Neural cell (in vitro differentiated cells): Measurements from ENCODE around the gene KCNK13. TPM values are rescaled to one million over a fixed set of nuclear protein-coding genes. Genes with fewer than 3 reads are reported as not detected.

Experiments used
- H2AFZ ChIP-seq: fragments of 200-600, 300-800 bp; sonication (generic), shearing (Covaris generic); 2 replicates; pipeline ENCODE4 v1.6.0; 2014; ENCODE audit warnings: low read depth, mild to moderate bottlenecking, antibody characterized with exemption, low read length, moderate library complexity
- H3F3A ChIP-seq: fragments of 200-600 bp; shearing (Covaris generic); 2 replicates; pipeline ENCODE4 v1.6.1; 2016; ENCODE audit warnings: mild to moderate bottlenecking, moderate library complexity, mixed read lengths, antibody characterized with exemption, low read length; ENCODE audit not compliant: insufficient read depth, poor library complexity, severe bottlenecking
- H3K27ac ChIP-seq: fragments of 200-600, 300-800 bp; sonication (generic), shearing (Covaris generic); 2 replicates; pipeline ENCODE4 v1.5.1; 2014; ENCODE audit warnings: mild to moderate bottlenecking, low read length, moderate library complexity
- H3K27me3 ChIP-seq: fragments of 300-800, 200-600 bp; sonication (generic), shearing (Covaris generic); 2 replicates; pipeline ENCODE4 v1.6.0; 2014; ENCODE audit warnings: mild to moderate bottlenecking, low read depth, low read length, moderate library complexity; ENCODE audit not compliant: insufficient read depth
- H3K36me3 ChIP-seq: fragments of 300-800, 200-600 bp; sonication (generic), shearing (Covaris generic); 2 replicates; pipeline ENCODE4 v1.5.1; 2014; ENCODE audit warnings: mild to moderate bottlenecking, antibody characterized with exemption, low read length, moderate library complexity; ENCODE audit not compliant: insufficient read depth
- H3K4me2 ChIP-seq: fragments of 300-800, 200-600 bp; sonication (generic), shearing (Covaris generic); 2 replicates; pipeline ENCODE4 v1.6.0; 2014; ENCODE audit warnings: mild to moderate bottlenecking, low read length
- H3K4me3 ChIP-seq: fragments of 300-800, 200-600 bp; sonication (generic), shearing (Covaris generic); 2 replicates; pipeline ENCODE4 v1.5.1; 2014; ENCODE audit warnings: mild to moderate bottlenecking, low read length, moderate library complexity
- H3K79me2 ChIP-seq: fragments of 200-600 bp; shearing (Covaris generic); replicated peaks from 2 replicates; pipeline ENCODE4 v1.6.0; 2014; ENCODE audit warnings: mild to moderate bottlenecking, low read length, moderate library complexity; ENCODE audit not compliant: insufficient read depth
- H3K9ac ChIP-seq: fragments of 300-800, 200-600 bp; sonication (generic), shearing (Covaris generic); 2 replicates; pipeline ENCODE4 v1.6.1; 2016; ENCODE audit warnings: mild to moderate bottlenecking, low read length, mixed read lengths
- H3K9me2 ChIP-seq: fragments of 200-600 bp; shearing (Covaris generic); 2 replicates; pipeline ENCODE4 v1.6.1; 2016; ENCODE audit warnings: mild to moderate bottlenecking, low read length, mixed read lengths; ENCODE audit not compliant: insufficient read depth
- H3K9me3 ChIP-seq: fragments of 200-600, 300-800 bp; sonication (generic), shearing (Covaris generic); 2 replicates; pipeline ENCODE4 v1.6.1; 2016; ENCODE audit warnings: mild to moderate bottlenecking, mixed run types, low read length, moderate library complexity, mixed read lengths
- H4K20me1 ChIP-seq: fragments of 200-600 bp; shearing (Covaris generic); 2 replicates; pipeline ENCODE4 v1.6.1; 2016; ENCODE audit warnings: mild to moderate bottlenecking, mixed run types; ENCODE audit not compliant: insufficient read depth
- CTCF ChIP-seq: fragments of 450-650 bp; IDR thresholded peaks from 2 replicates; pipeline ENCODE4 v1.5.1; 2014; ENCODE audit warnings: antibody characterized with exemption, mild to moderate bottlenecking, moderate library complexity; ENCODE audit not compliant: poor library complexity, severe bottlenecking
- EP300 ChIP-seq: fragments of 450-650 bp; conservative IDR thresholded peaks from 2 replicates; pipeline ENCODE4 v1.6.1; 2014; ENCODE audit warnings: antibody characterized with exemption, mild to moderate bottlenecking, moderate library complexity; ENCODE audit not compliant: poor library complexity, severe bottlenecking
- EZH2 ChIP-seq: fragments of 200-600, 300-800 bp; shearing (Covaris generic), sonication (generic); IDR thresholded peaks from 2 replicates; pipeline ENCODE4 v1.6.1; 2014; ENCODE audit warnings: antibody characterized with exemption, low read length, borderline replicate concordance, mild to moderate bottlenecking; ENCODE audit not compliant: insufficient read depth, poor library complexity, severe bottlenecking
- MXI1 ChIP-seq: fragments of 450-650 bp; conservative IDR thresholded peaks from 2 replicates; pipeline ENCODE4 v1.6.1; 2014; ENCODE audit warnings: antibody characterized with exemption, mild to moderate bottlenecking; ENCODE audit not compliant: poor library complexity, severe bottlenecking
- POLR2AphosphoS5 ChIP-seq: IDR thresholded peaks from 2 replicates; pipeline ENCODE4 v1.6.1; 2012
- RAD21 ChIP-seq: fragments of 450-650 bp; conservative IDR thresholded peaks from 2 replicates; pipeline ENCODE4 v1.6.1; 2014; ENCODE audit warnings: antibody characterized with exemption, mild to moderate bottlenecking, moderate library complexity
- REST ChIP-seq: IDR thresholded peaks from 2 replicates; pipeline ENCODE4 v1.6.1; 2012; ENCODE audit warnings: borderline replicate concordance
- SMC3 ChIP-seq: fragments of 450-650 bp; conservative IDR thresholded peaks from 2 replicates; pipeline ENCODE4 v1.6.1; 2014; ENCODE audit warnings: antibody characterized with exemption, mild to moderate bottlenecking, moderate library complexity; ENCODE audit not compliant: poor library complexity
- TAF1 ChIP-seq: IDR thresholded peaks from 2 replicates; pipeline ENCODE4 v1.6.1; 2012; ENCODE audit warnings: low read depth
- polyA plus RNA-seq: library from polyadenylated mRNA; depleted of rRNA; stranded (reverse); fragments of >200 nt; gene quantifications from 2 replicates; pipeline ENCODE4 v1.2.3, GENCODE V29; 2014

KCNK13 gene
- polyA plus RNA-seq, 1 donor from 2014 or later: 0.11 TPM

- no peak for TF ChIP-seq SMC3
- no peak for TF ChIP-seq EZH2
- TF ChIP-seq POLR2AphosphoS5: no peak
- TF ChIP-seq RAD21: no peak
- TF ChIP-seq CTCF: no peak
- TF ChIP-seq MXI1: no peak
- no peak for TF ChIP-seq EP300
- TF ChIP-seq TAF1: no peak
- no peak for TF ChIP-seq REST
- no peaks in the 10 kb centered on the region for H3F3A ChIP-seq
- H3K4me2 ChIP-seq: no peak overlapping the region
These were observed 22.4 kb upstream of the KCNK13 start for GRCh38 chr14:90039253-90040010.

GRCh38 chr14:90040411-90040810 is 21.4 kb upstream of the KCNK13 start:
- Histone ChIP-seq H3K9me3 (no peaks in the 10 kb centered on the region), H4K20me1 (no peaks in the 10 kb centered on the region), H3F3A (no peaks in the 10 kb centered on the region), H2AFZ (no peak overlapping the region), H3K9ac (no peak overlapping the region), H3K9me2 (no peaks in the 10 kb centered on the region), H3K4me3 (no peak overlapping the region), H3K27me3 (no peaks in the 10 kb centered on the region), H3K27ac (no peak overlapping the region), H3K4me2 (no peak overlapping the region), H3K36me3 (peaks cover 12% of the 10 kb centered on the region), H3K79me2 (no peaks in the 10 kb centered on the region)
- no peak for TF ChIP-seq EP300
- TF ChIP-seq POLR2AphosphoS5: no peak
- no peak for TF ChIP-seq REST
- no peak for TF ChIP-seq CTCF
- TF ChIP-seq SMC3: no peak
- TF ChIP-seq TAF1: no peak
- no peak for TF ChIP-seq MXI1
- no peak for TF ChIP-seq RAD21
- no peak for TF ChIP-seq EZH2

More at GRCh38 chr14:90039253-90040010, 22.4 kb upstream of the KCNK13 start:
- no peak overlapping the region for H3K4me3 ChIP-seq
- no peak overlapping the region for H2AFZ ChIP-seq
- no peak overlapping the region for H3K9ac ChIP-seq
- no peaks in the 10 kb centered on the region for H3K27me3 ChIP-seq
- no peaks in the 10 kb centered on the region for H3K9me2 ChIP-seq
- H3K36me3 ChIP-seq: peaks cover 5% of the 10 kb centered on the region
- H3K27ac ChIP-seq: no peak overlapping the region
- H4K20me1 ChIP-seq: no peaks in the 10 kb centered on the region
- H3K79me2 ChIP-seq: no peaks in the 10 kb centered on the region
- H3K9me3 ChIP-seq: no peaks in the 10 kb centered on the region
